Endothelial cell of hepatic sinusoid (primary cell): ENCODE data around the gene SHISAL2A.

Source experiments
- in situ Hi-C: cut with HindIII; loops from 2 replicates; pipeline ENCODE4 v1.10.0; 2017; ENCODE audit warnings: low sequenced_read_pairs

Gene SHISAL2A

GRCh38 chr1:52615489-52616042, 17.4 kb upstream of the SHISAL2A start:
- in situ Hi-C loops, result no loop called here

GRCh38 chr1:52621950-52622349, 11.0 kb upstream of the SHISAL2A start:
- in situ Hi-C loops, result no loop called here

- in situ Hi-C loops, result no loop called here
These were observed 9.2 kb upstream of the SHISAL2A start for GRCh38 chr1:52623812-52624211.

- in situ Hi-C loops, result no loop called here
These were observed 5.9 kb upstream of the SHISAL2A start for GRCh38 chr1:52627028-52627427.

- in situ Hi-C loops, result no loop called here
These were observed 4.2 kb upstream of the SHISAL2A start for GRCh38 chr1:52628614-52629324.

- in situ Hi-C loops, result no loop called here
These were observed 3.7 kb upstream of the SHISAL2A start for GRCh38 chr1:52629325-52629643.

- in situ Hi-C loops, result no loop called here
These were observed 3.3 kb upstream of the SHISAL2A start for GRCh38 chr1:52629667-52630066.

- in situ Hi-C loops, result no loop called here
These were observed 1.1 kb upstream of the SHISAL2A start for GRCh38 chr1:52631759-52632331.

- in situ Hi-C loops, result no loop called here
These were observed 355 bp downstream of the SHISAL2A start for GRCh38 chr1:52633291-52633754.

- in situ Hi-C loops, result no loop called here
These were observed 1.1 kb downstream of the SHISAL2A start for GRCh38 chr1:52634111-52634510.

GRCh38 chr1:52635321-52636089, 2.5 kb downstream of the SHISAL2A start:
- in situ Hi-C loops, result no loop called here

- in situ Hi-C loops, result no loop called here
These were observed 4.0 kb downstream of the SHISAL2A start for GRCh38 chr1:52636721-52637695.

GRCh38 chr1:52637946-52638345, 5.0 kb downstream of the SHISAL2A start:
- in situ Hi-C loops, result no loop called here

- in situ Hi-C loops, result no loop called here
These were observed 7.7 kb downstream of the SHISAL2A start for GRCh38 chr1:52640697-52641096.

GRCh38 chr1:52641307-52641706, 8.3 kb downstream of the SHISAL2A start:
- in situ Hi-C loops, result no loop called here

GRCh38 chr1:52645261-52645660, 12.3 kb downstream of the SHISAL2A start:
- in situ Hi-C loops, result no loop called here

GRCh38 chr1:52651904-52652303, 18.9 kb downstream of the SHISAL2A start:
- in situ Hi-C loops, result no loop called here

GRCh38 chr1:52653207-52653849, 20.4 kb downstream of the SHISAL2A start:
- in situ Hi-C loops, result no loop called here

- in situ Hi-C loops, result no loop called here
These were observed 21.1 kb downstream of the SHISAL2A start for GRCh38 chr1:52654063-52654462.

- in situ Hi-C loops, result no loop called here
These were observed 24.7 kb downstream of the SHISAL2A start for GRCh38 chr1:52657702-52658101.
